ENCODE measurements around the gene KRTAP4-16.

DNA sequence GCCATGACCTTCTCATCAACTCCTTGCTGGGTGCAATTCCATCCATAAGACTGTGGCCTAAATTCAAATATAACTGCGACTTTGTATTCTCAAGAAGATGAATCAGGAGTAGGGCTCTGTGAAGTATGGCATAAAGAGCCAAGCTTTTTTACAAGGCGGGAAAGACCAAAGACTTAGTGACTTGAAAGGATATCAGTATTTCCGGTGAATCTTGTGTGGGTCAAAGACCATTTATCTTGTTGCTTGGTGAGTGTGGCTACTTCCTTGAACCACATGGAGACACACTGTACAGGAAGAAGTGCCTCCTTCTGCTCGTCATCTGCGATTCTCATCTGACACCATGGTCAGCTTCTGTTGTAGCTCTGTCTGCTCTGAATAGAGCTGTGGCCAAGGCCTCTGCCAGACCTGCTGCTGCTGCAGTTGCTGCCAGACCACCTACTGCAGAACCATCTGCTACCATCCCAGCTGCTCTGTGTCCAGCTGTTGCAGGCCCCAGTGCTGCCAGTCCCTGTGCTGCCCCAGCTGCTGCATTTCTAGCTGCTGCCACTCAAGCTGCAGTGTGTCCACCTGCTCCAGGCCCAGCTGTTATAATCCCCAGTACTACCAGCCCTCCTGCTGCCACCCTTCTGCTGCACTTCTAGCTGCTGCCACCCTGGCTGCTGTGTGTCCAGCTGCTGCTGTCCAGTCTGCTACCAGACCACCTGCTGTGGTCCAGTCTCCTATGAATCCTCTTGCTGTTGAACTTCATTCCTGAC lies 30.2 kb downstream of the KRTAP4-16 start:
- TF ChIP-seq, protein P1, sequence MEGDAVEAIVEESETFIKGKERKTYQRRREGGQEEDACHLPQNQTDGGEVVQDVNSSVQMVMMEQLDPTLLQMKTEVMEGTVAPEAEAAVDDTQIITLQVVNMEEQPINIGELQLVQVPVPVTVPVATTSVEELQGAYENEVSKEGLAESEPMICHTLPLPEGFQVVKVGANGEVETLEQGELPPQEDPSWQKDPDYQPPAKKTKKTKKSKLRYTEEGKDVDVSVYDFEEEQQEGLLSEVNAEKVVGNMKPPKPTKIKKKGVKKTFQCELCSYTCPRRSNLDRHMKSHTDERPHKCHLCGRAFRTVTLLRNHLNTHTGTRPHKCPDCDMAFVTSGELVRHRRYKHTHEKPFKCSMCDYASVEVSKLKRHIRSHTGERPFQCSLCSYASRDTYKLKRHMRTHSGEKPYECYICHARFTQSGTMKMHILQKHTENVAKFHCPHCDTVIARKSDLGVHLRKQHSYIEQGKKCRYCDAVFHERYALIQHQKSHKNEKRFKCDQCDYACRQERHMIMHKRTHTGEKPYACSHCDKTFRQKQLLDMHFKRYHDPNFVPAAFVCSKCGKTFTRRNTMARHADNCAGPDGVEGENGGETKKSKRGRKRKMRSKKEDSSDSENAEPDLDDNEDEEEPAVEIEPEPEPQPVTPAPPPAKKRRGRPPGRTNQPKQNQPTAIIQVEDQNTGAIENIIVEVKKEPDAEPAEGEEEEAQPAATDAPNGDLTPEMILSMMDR (IDR thresholded peaks at IDR 0.05; ENCODE audit: low read length): no peak
- no peak for TF ChIP-seq EZH2 (IDR thresholded peaks at IDR 0.05; ENCODE audit: borderline replicate concordance, low read length)
